ENCODE measurements around the gene TLR8.

Gene TLR8

DNA sequence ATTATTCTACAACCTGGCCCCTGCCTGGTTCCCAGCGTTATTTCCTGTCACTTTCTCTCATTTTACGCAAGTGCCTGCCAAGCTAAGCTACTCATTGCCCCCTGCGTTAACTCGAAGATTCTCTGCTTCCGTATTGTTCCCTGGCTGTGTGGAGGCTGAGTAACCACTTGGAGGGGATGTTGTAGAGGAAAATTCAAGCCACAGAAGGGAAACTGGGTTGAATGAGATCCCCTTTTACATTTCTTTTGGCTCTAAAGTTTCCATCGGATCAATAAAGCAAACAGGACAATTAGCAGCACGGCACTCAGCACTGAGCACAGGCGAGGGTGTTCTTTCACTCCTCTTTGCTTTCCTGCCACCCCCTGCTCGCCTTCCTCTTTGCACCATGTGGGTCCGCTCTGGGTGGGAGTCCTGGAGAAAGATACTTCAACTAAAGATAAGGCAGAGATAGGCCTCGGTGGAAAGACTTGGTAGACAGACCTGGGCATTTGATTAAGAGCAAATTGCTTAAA lies 64.3 kb downstream of the TLR8 start:
- DNase-seq, result peak; percentile 75

DNA sequence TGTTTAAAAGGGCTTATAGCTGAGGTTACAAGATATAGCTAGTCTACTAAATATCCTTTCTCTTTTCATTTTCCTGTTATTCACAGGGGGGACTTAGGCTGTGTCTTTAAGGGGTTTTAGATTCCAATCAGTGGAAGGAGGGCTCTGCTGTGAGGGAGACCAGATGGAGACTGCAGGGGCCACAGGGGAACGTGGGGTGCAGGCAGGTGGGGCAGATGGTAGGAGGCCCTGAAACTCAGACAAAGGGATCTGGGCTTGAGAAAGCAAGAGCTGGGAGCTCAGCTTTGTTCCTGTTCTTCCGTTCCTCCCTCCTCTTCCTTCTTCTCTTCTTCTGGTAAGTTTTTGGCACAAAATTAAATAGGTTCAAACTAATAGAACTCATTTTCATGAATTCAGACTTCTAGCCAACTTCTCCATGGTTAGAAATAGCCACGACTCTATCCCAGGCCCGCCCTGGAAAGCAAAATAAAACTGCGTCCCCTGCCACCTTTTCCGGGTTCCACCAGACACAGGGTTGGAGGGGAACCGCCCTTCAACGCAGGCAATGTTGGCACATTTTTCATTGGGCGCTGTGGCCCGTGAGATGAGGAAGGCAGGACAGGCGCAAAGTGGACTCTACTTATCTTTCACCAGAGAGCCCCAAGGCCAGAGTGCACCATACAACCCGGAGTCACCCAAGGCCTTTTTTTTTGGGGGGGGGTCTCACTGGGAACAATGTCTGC lies 65.0 kb downstream of the TLR8 start:
- DNase-seq, result no peak

GRCh38 chrX:12972243-12972642 lies 65.8 kb downstream of the TLR8 start:
- DNase-seq, result no peak
